LNCaP clone FGC (cell line): ENCODE data around the gene P2RY13.

Source experiments
- DNase-seq: peaks from one replicate; pipeline ENCODE4 v3.0.0-alpha.2; 2011; ENCODE audit warnings: low read depth
- H3K4me3 ChIP-seq: 2 replicates; pipeline ENCODE4 v1.5.1; 2011; ENCODE audit warnings: mild to moderate bottlenecking, low read depth, low read length, control low read depth
- CTCF ChIP-seq: IDR thresholded peaks from 2 replicates; pipeline ENCODE4 v1.5.1; 2012; ENCODE audit warnings: mild to moderate bottlenecking; ENCODE audit not compliant: control insufficient read depth, insufficient read depth; ENCODE audit errors: extremely low read depth

Gene P2RY13

DNA sequence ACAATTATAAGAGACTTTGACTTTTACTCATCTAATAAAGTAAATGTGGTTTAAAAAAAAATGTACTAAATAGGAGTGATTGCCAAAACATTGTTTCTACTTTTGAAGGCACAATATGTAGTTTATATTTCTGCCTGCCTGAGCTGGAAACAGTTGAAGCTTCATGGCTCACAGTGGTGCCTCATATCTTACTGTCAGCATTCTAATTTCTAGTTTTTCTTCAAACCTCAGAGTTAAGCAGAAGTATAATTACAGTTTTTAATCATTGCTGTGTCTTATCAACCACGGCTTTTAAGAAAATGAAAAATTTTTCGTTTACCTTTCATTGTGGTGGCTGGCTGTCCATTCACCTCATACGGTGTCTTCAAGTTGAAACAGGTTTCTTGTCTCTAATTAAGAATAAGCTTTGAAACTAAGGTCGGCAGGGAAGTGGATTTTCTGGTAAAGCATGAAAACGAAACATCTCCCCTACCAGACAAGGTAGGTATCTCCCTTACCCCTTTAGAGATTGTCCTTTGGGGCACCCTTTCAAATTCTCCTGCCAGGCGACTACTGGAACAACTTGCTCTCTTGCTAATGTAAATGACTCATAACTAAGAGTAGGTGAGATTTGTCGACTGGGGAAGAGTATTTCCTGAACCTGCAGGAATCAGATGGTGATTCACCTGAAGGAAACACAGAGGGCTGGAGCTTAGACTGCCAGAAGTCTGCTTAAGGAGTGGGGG lies 12.9 kb downstream of the P2RY13 start, which contains the start of gene GPR87:
Gene GPR87 (minus strand): TSS at position 554 of the 725 bp plus-strand sequence. CDS start 16,720 bp downstream, outside the sequence.
- no peak for TF ChIP-seq CTCF
- DNase-seq, result no peak
- H3K4me3 ChIP-seq, result no peak within 1 kb of the TSS

- no peak overlapping the region for H3K4me3 ChIP-seq
- DNase-seq, result no peak
- no peak for TF ChIP-seq CTCF
Observed at GRCh38 chr3:151315846-151316245, 13.5 kb downstream of the P2RY13 start.

DNA sequence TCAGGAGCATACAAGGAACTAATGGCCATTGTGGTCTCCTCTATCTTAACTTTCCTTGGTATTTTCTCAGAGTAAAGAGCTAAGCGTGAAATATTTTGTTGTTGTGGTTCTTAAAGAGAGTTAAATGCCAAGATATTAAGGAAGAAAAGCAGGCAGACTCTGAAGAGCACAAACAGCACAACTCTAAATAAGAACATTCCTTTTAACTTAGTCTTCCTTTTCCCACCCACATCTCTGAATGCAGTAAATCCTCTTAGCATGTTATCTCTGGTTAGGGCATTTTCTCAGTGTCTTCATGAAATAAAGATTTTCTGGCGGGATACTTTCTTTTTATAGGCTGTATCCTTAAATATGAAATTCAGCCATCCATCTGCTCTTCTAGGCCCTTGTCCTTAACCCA lies 14.2 kb downstream of the P2RY13 start:
- no peak overlapping the region for H3K4me3 ChIP-seq
- no peak for DNase-seq
- no peak for TF ChIP-seq CTCF

GRCh38 chr3:151314593-151314992 lies 14.8 kb downstream of the P2RY13 start:
- H3K4me3 ChIP-seq, result no peak overlapping the region
- DNase-seq, result no peak
- TF ChIP-seq CTCF, result no peak

GRCh38 chr3:151314137-151314536 lies 15.2 kb downstream of the P2RY13 start:
- H3K4me3 ChIP-seq, result no peak overlapping the region
- TF ChIP-seq CTCF, result no peak
- DNase-seq, result no peak

GRCh38 chr3:151312972-151313371 lies 16.4 kb downstream of the P2RY13 start:
- TF ChIP-seq CTCF, result no peak
- H3K4me3 ChIP-seq, result no peak overlapping the region
- no peak for DNase-seq

- no peak for TF ChIP-seq CTCF
- DNase-seq, result no peak
- no peak overlapping the region for H3K4me3 ChIP-seq
Observed at GRCh38 chr3:151309566-151309965, 19.8 kb downstream of the P2RY13 start.
